ENCODE measurements around the gene FLG2.
"Not testable (repeated sequence)": the region's sequence is repeated elsewhere in the genome, so short reads cannot be mapped to it uniquely, and the experiment has no call there.

DNA sequence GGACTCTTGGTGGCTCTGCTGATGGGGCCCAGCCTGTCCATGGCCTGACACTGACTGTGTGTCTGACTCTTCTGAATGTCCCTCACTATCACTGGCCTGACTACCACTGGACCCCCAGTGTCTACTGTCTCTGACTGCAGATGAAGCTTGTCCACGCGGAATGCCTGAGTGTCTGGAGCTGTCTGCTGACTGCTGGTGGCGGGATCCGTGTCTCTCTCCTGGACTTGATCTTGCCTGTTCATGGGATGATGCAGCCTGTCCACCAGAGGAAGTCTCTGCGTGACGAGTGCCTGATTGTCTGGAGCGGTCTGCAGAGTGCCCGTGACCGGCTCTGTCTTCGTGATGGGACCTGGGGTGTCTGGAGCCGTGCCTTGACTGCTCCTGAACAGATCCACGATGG lies 55.0 kb downstream of the FLG2 start:
- TF ChIP-seq, protein P1, sequence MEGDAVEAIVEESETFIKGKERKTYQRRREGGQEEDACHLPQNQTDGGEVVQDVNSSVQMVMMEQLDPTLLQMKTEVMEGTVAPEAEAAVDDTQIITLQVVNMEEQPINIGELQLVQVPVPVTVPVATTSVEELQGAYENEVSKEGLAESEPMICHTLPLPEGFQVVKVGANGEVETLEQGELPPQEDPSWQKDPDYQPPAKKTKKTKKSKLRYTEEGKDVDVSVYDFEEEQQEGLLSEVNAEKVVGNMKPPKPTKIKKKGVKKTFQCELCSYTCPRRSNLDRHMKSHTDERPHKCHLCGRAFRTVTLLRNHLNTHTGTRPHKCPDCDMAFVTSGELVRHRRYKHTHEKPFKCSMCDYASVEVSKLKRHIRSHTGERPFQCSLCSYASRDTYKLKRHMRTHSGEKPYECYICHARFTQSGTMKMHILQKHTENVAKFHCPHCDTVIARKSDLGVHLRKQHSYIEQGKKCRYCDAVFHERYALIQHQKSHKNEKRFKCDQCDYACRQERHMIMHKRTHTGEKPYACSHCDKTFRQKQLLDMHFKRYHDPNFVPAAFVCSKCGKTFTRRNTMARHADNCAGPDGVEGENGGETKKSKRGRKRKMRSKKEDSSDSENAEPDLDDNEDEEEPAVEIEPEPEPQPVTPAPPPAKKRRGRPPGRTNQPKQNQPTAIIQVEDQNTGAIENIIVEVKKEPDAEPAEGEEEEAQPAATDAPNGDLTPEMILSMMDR (IDR thresholded peaks at IDR 0.05) = not testable (repeated sequence)
- not testable (repeated sequence) for TF ChIP-seq POLR2A (IDR thresholded peaks at IDR 0.05); POLR2AphosphoS5 (IDR thresholded peaks at IDR 0.05; ENCODE audit: insufficient read depth in 1 of 2, low read depth in 1 of 2)

Measured in vagina (tissue), 2 donors.